Gastrocnemius medialis (tissue), 4 donors: ENCODE data around the gene SLC8A3.

Source experiments
- CTCF ChIP-seq, 5 experiments: fragments of 450-650 bp in 3 of 5; fragments of 200-600 bp in 2 of 5; sonication (generic) in 2 of 5; IDR thresholded peaks in 4 of 5; conservative IDR thresholded peaks in 1 of 5; 1 replicate in 4 of 5; 2 replicates in 1 of 5; pipeline ENCODE4 v1.5.1; 2016 to 2019; ENCODE audit warnings: antibody characterized with exemption in 5 of 5, mild to moderate bottlenecking in 3 of 5, moderate library complexity in 3 of 5
- POLR2A ChIP-seq, 2 donors: fragments of 450-650 bp; IDR thresholded peaks; one replicate each; pipeline ENCODE4 v1.6.1; 2017; ENCODE audit warnings: antibody characterized with exemption in 2 of 2, mild to moderate bottlenecking in 2 of 2, moderate library complexity in 2 of 2

GRCh38 chr14:70080076-70080475, 108.7 kb downstream of the SLC8A3 start:
- TF ChIP-seq POLR2A (IDR thresholded peaks at IDR 0.05): no peak
- no peak for TF ChIP-seq CTCF (IDR thresholded peaks at IDR 0.05 in 4 of 5, conservative IDR thresholded peaks at IDR 0.05 in 1 of 5)
